Measurements from ENCODE around the gene JAKMIP2. TPM values are rescaled to one million over a fixed set of nuclear protein-coding genes. Genes with fewer than 3 reads are reported as not detected.

JAKMIP2 gene
- total RNA-seq, 1 experiment from 2014 or later = not detected

DNA sequence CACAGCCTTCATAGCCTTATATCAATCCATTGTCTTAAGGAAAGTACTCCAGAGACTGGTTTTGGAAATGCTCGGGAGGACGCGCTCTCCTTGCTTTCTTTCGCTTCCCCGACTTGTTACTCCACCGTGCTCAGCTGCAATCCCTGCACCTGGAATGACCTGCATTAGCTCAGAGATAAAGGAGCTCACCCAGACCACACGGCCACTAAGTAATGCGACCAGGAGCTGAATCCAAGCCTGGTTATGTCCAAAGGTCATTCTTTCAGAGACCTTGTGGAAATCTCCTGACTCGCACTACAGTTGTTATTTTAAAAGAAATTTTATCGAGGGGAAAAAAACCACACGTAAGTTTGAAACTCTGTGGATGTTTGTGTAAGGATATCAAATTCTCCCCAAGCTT, 137.3 kb downstream of the JAKMIP2 start:
- ChIA-PET CTCF (no interaction called here), POLR2A (no interaction called here), RAD21 (ENCODE audit: low non-redundant PET in 1 of 2, low total read pairs in 2 of 2, uncharacterized antibody in 2 of 2, unreplicated experiment in 2 of 2) (no interaction called here)
- Histone ChIP-seq H3K4me2 (ENCODE audit: low read length) (no peak overlapping the region), H3K9ac (ENCODE audit: low read length) (no peak overlapping the region), H3K4me1 (ENCODE audit: control insufficient read depth in 1 of 2, insufficient read depth in 2 of 2, low read length in 2 of 2) (no peaks in the 10 kb centered on the region), H3K36me3 (ENCODE audit: control insufficient read depth in 1 of 2, insufficient read depth in 2 of 2, low read length in 2 of 2) (no peaks in the 10 kb centered on the region), H3K27ac (ENCODE audit: low read depth, low read length) (no peak overlapping the region), H3K27me3 (ENCODE audit: insufficient read depth, low read length) (peaks cover 18% of the 10 kb centered on the region), H3K9me3 (ENCODE audit: control insufficient read depth in 1 of 2, insufficient read depth in 1 of 2, low read depth in 1 of 2, low read length in 2 of 2) (no peaks in the 10 kb centered on the region), H3K79me2 (ENCODE audit: insufficient read depth, low read length) (no peaks in the 10 kb centered on the region), H3K4me3 (replicated peaks in 1 of 2; ENCODE audit: low read depth in 1 of 2, low read length in 2 of 2) (no peak overlapping the region), H2AFZ (ENCODE audit: low read depth, low read length, poor library complexity, severe bottlenecking) (no peak overlapping the region), H3K9me2 (ENCODE audit: insufficient read depth) (no peaks in the 10 kb centered on the region), H4K20me1 (ENCODE audit: insufficient read depth) (no peaks in the 10 kb centered on the region)
- no TSS peak for BruUV-seq (replicated peaks)
- DNase-seq (ENCODE audit: low read depth, low spot score) (no peak), ATAC-seq (no peak)
- TF ChIP-seq RAD21 (IDR thresholded peaks at IDR 0.05; ENCODE audit: low read depth) (no peak), REST (IDR thresholded peaks at IDR 0.05; ENCODE audit: low read depth) (no peak), YY1 (IDR thresholded peaks at IDR 0.05; ENCODE audit: extremely low read depth, insufficient replicate concordance, low read depth, low read length) (no peak), JUND (IDR thresholded peaks at IDR 0.05) (no peak), EGR1 (IDR thresholded peaks at IDR 0.05; ENCODE audit: low read depth) (no peak), ELF1 (IDR thresholded peaks at IDR 0.05; ENCODE audit: borderline replicate concordance, low read depth) (no peak), ZNF274 (IDR thresholded peaks at IDR 0.05; ENCODE audit: low read depth, low read length) (no peak)
- TF ChIP-seq, protein P1, sequence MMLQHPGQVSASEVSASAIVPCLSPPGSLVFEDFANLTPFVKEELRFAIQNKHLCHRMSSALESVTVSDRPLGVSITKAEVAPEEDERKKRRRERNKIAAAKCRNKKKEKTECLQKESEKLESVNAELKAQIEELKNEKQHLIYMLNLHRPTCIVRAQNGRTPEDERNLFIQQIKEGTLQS (IDR thresholded peaks at IDR 0.05) = no peak
- intact Hi-C loops (cut with micrococcal nuclease) = no loop called here

All from HCT116 (cell line).